ENCODE measurements around the gene ARSA. TPM values are rescaled to one million over a fixed set of nuclear protein-coding genes. Genes with fewer than 3 reads are reported as not detected.

Gene ARSA
- total and polyA plus RNA-seq, 2 of the 13 experiments (the other 11 are each of a cell fraction or from before 2014, with no cell fraction given): 9.0 to 11.5 TPM

GRCh38 chr22:50599816-50600455 is 28.0 kb downstream of the ARSA start (continued):
- TF ChIP-seq TRAFD1 (CRISPR knock-in tag; IDR thresholded peaks at IDR 0.05; ENCODE audit: borderline replicate concordance) (0 out of 2 replicates have a peak, but pooled peaks have one; percentile 63), TRIM24 (CRISPR knock-in tag; IDR thresholded peaks at IDR 0.05) (no peak), ZNF12 (CRISPR knock-in tag; IDR thresholded peaks at IDR 0.05) (peak; percentile 96), MYC (CRISPR knock-in tag; IDR thresholded peaks at IDR 0.05; ENCODE audit: borderline replicate concordance) (peak; percentile 88), SNAPC5 (CRISPR knock-in tag; IDR thresholded peaks at IDR 0.05; ENCODE audit: borderline replicate concordance) (peak; percentile 94), PLSCR1 (CRISPR knock-in tag; IDR thresholded peaks at IDR 0.05; ENCODE audit: borderline replicate concordance) (peak; percentile 95), ZNF562 (CRISPR knock-in tag; IDR thresholded peaks at IDR 0.05; ENCODE audit: borderline replicate concordance) (peak; percentile 74; the same call in 1 of the 2 replicates), UBTF (CRISPR knock-in tag; IDR thresholded peaks at IDR 0.05) (peak; percentile 77; the same call in 1 of the 2 replicates), JARID2 (CRISPR knock-in tag; IDR thresholded peaks at IDR 0.05; ENCODE audit: insufficient replicate concordance) (peak; percentile 98), MED8 (CRISPR knock-in tag; IDR thresholded peaks at IDR 0.05; ENCODE audit: insufficient replicate concordance) (no peak), MTA3 (CRISPR knock-in tag; IDR thresholded peaks at IDR 0.05) (peak; percentile 95), ZNF891 (CRISPR knock-in tag; IDR thresholded peaks at IDR 0.05) (peak; percentile 93; the same call in 1 of the 2 replicates), WIZ (CRISPR knock-in tag; IDR thresholded peaks at IDR 0.05) (peak; percentile 99), ZNF367 (CRISPR knock-in tag; IDR thresholded peaks at IDR 0.05; ENCODE audit: borderline replicate concordance) (peak; percentile 99; the same call in 1 of the 2 replicates), ZNF101 (CRISPR knock-in tag; IDR thresholded peaks at IDR 0.05; ENCODE audit: borderline replicate concordance, low read depth) (0 out of 2 replicates have a peak, but pooled peaks have one; percentile 41), SIN3A (IDR thresholded peaks at IDR 0.05; ENCODE audit: borderline replicate concordance, low read depth, low read length) (peak; percentile 100), ZBTB7B (CRISPR knock-in tag; IDR thresholded peaks at IDR 0.05) (peak; percentile 86), SAFB2 (CRISPR knock-in tag; IDR thresholded peaks at IDR 0.05; ENCODE audit: borderline replicate concordance, low read depth) (peak; percentile 78), ZNF431 (CRISPR knock-in tag; IDR thresholded peaks at IDR 0.05; ENCODE audit: borderline replicate concordance, low read depth) (peak; percentile 97), CHD4 (IDR thresholded peaks at IDR 0.05; ENCODE audit: borderline replicate concordance, low read length) (no peak), SNAPC2 (CRISPR knock-in tag; IDR thresholded peaks at IDR 0.05) (peak; percentile 95), ZNF33B (CRISPR knock-in tag; IDR thresholded peaks at IDR 0.05) (peak; percentile 95; the same call in 1 of the 2 replicates), PHB2 (IDR thresholded peaks at IDR 0.05; ENCODE audit: partially characterized antibody) (no peak), SNAI1 (CRISPR knock-in tag; IDR thresholded peaks at IDR 0.05; ENCODE audit: borderline replicate concordance) (peak; percentile 98)

Measured in HepG2 (cell line).